Suprapubic skin (tissue), 4 donors: Measurements from ENCODE around the gene RAB31. TPM values are rescaled to one million over a fixed set of nuclear protein-coding genes. Genes with fewer than 3 reads are reported as not detected.

Source experiments
- DNase-seq, 2 donors: peaks; one replicate each; pipeline ENCODE4 v3.0.0-alpha.2; 2019; ENCODE audit warnings: low spot score in 2 of 2
- H3K27ac ChIP-seq: fragments of 200-600 bp; sonication (generic); one replicate; pipeline ENCODE4 v1.5.1; 2019
- H3K27me3 ChIP-seq: fragments of 200-600 bp; sonication (generic); one replicate; pipeline ENCODE4 v1.5.1; 2019
- H3K36me3 ChIP-seq: fragments of 200-600 bp; sonication (generic); one replicate; pipeline ENCODE4 v1.5.1; 2019
- H3K4me1 ChIP-seq: fragments of 200-600 bp; sonication (generic); one replicate; pipeline ENCODE4 v1.5.1; 2019
- H3K4me3 ChIP-seq: fragments of 200-600 bp; sonication (generic); one replicate; pipeline ENCODE4 v1.5.1; 2019; ENCODE audit warnings: mild to moderate bottlenecking
- H3K9me3 ChIP-seq: fragments of 200-600 bp; sonication (generic); one replicate; pipeline ENCODE4 v1.5.1; 2019
- CTCF ChIP-seq, 2 donors: fragments of 200-600 bp in 1 of 2; fragments of 450-650 bp in 1 of 2; sonication (generic) in 1 of 2; IDR thresholded peaks; one replicate each; pipeline ENCODE4 v1.5.1; 2016 to 2019; ENCODE audit warnings: antibody characterized with exemption in 2 of 2, mild to moderate bottlenecking in 1 of 2, moderate library complexity in 1 of 2
- EP300 ChIP-seq: sonication (generic); formaldehyde crosslinking; IDR thresholded peaks from one replicate; pipeline ENCODE4 v1.6.1; 2017; ENCODE audit warnings: antibody characterized with exemption
- POLR2A ChIP-seq, 2 donors: fragments of 450-650 bp; IDR thresholded peaks; one replicate each; pipeline ENCODE4 v1.6.1; 2017; ENCODE audit warnings: antibody characterized with exemption in 2 of 2, mild to moderate bottlenecking in 2 of 2, moderate library complexity in 2 of 2
- POLR2AphosphoS5 ChIP-seq, 3 donors: sonication (generic); formaldehyde crosslinking; IDR thresholded peaks; one replicate each; pipeline ENCODE4 v1.6.1; 2017; ENCODE audit warnings: antibody characterized with exemption in 3 of 3
- WGBS: methylation state at CpG from one replicate; pipeline ENCODE4 v1.1.5; 2018; 5-methylcytosine and 5-hydroxymethylcytosine counted together
- total RNA-seq, 4 donors: library from RNA; depleted of rRNA; stranded (reverse); fragments of >200 nt; gene quantifications; one replicate each; pipeline ENCODE4 v1.1.0, GENCODE V29; 2016

The RAB31 gene
- total RNA-seq, 4 donors from 2014 or later, result 5.8 to 15.2 (median 11.4) TPM

- no peaks in the 10 kb centered on the region for H3K36me3 ChIP-seq
- H3K4me3 ChIP-seq, result no peak overlapping the region
- DNase-seq, result no peak
- no peaks in the 10 kb centered on the region for H3K27me3 ChIP-seq
- H3K27ac ChIP-seq, result no peak overlapping the region
- TF ChIP-seq CTCF (IDR thresholded peaks at IDR 0.05) (no peak), POLR2A (IDR thresholded peaks at IDR 0.05) (no peak), POLR2AphosphoS5 (IDR thresholded peaks at IDR 0.05) (no peak), EP300 (no peak)
- 74% methylated on average over 10 of the region's 10 CpGs for WGBS
- no peaks in the 10 kb centered on the region for H3K9me3 ChIP-seq
- no peaks in the 10 kb centered on the region for H3K4me1 ChIP-seq
Observed at GRCh38 chr18:9902832-9903231, 194.7 kb downstream of the RAB31 start.

- Histone ChIP-seq H3K27me3 (no peaks in the 10 kb centered on the region), H3K4me3 (no peak overlapping the region), H3K36me3 (no peaks in the 10 kb centered on the region), H3K27ac (no peak overlapping the region), H3K4me1 (no peaks in the 10 kb centered on the region), H3K9me3 (no peaks in the 10 kb centered on the region)
- DNase-seq, result no peak
- WGBS, result 59% methylated on average over 5 of the region's 5 CpGs
- TF ChIP-seq POLR2A (IDR thresholded peaks at IDR 0.05) (no peak), EP300 (no peak), POLR2AphosphoS5 (IDR thresholded peaks at IDR 0.05) (no peak), CTCF (IDR thresholded peaks at IDR 0.05) (no peak)
Observed at GRCh38 chr18:9905401-9905922, 197.4 kb downstream of the RAB31 start.

- Histone ChIP-seq H3K27ac (no peak overlapping the region), H3K36me3 (no peaks in the 10 kb centered on the region), H3K9me3 (no peaks in the 10 kb centered on the region), H3K4me3 (no peak overlapping the region), H3K27me3 (no peaks in the 10 kb centered on the region), H3K4me1 (no peaks in the 10 kb centered on the region)
- DNase-seq, result no peak
- 86% methylated on average over 3 of the region's 3 CpGs for WGBS
- no peak for TF ChIP-seq POLR2AphosphoS5 (IDR thresholded peaks at IDR 0.05)
Observed at GRCh38 chr18:9906481-9906880, 198.4 kb downstream of the RAB31 start.

- Histone ChIP-seq H3K36me3 (no peaks in the 10 kb centered on the region), H3K27me3 (no peaks in the 10 kb centered on the region), H3K4me1 (peaks cover 2% of the 10 kb centered on the region), H3K9me3 (no peaks in the 10 kb centered on the region), H3K27ac (no peak overlapping the region), H3K4me3 (no peak overlapping the region)
- DNase-seq, result no peak
- 87% methylated on average over 4 of the region's 4 CpGs for WGBS
- TF ChIP-seq CTCF (IDR thresholded peaks at IDR 0.05), result no peak
Observed at GRCh38 chr18:9907867-9908266, 199.8 kb downstream of the RAB31 start.

- TF ChIP-seq POLR2A (IDR thresholded peaks at IDR 0.05) (no peak), CTCF (IDR thresholded peaks at IDR 0.05) (no peak), POLR2AphosphoS5 (IDR thresholded peaks at IDR 0.05) (no peak), EP300 (no peak)
- Histone ChIP-seq H3K36me3 (no peaks in the 10 kb centered on the region), H3K4me1 (peaks cover 7% of the 10 kb centered on the region), H3K9me3 (no peaks in the 10 kb centered on the region), H3K4me3 (no peak overlapping the region), H3K27ac (no peak overlapping the region), H3K27me3 (no peaks in the 10 kb centered on the region)
- no peak for DNase-seq
Observed at GRCh38 chr18:9910071-9910470, 202.0 kb downstream of the RAB31 start.

- Histone ChIP-seq H3K9me3 (no peaks in the 10 kb centered on the region), H3K4me3 (no peak overlapping the region), H3K27ac (no peak overlapping the region), H3K36me3 (no peaks in the 10 kb centered on the region), H3K27me3 (no peaks in the 10 kb centered on the region), H3K4me1 (peaks cover 11% of the 10 kb centered on the region)
- TF ChIP-seq POLR2A (IDR thresholded peaks at IDR 0.05) (no peak), POLR2AphosphoS5 (IDR thresholded peaks at IDR 0.05) (no peak), EP300 (no peak), CTCF (IDR thresholded peaks at IDR 0.05) (no peak)
- 88% methylated on average over 2 of the region's 2 CpGs for WGBS
- DNase-seq, result no peak
Observed at GRCh38 chr18:9910661-9911060, 202.6 kb downstream of the RAB31 start.
